ENCODE measurements around the gene CUBN.

CUBN gene

DNA sequence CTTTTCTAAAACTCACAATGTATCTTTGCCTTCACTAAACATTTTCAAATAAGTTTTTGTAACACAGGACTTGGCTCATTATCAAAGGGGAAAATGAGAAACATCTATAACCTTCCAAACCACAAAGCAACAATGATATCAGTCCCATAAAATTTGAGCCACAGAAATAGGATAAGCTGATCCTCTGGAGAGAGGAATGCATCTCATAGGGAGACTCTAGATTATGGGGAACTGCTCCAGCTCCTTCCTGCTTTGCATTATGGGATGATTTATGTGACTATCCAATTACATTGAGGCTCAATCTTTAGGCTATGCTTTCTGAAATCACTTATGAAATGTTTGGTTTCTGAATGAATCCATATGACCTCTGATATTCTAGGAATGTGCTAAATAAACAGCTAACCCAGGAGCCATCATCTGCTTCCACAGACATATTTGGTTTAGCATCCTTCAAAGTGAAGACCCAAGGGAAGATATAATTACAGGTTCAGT is 70.4 kb downstream of the CUBN start (continued):
- TF ChIP-seq, protein P1, sequence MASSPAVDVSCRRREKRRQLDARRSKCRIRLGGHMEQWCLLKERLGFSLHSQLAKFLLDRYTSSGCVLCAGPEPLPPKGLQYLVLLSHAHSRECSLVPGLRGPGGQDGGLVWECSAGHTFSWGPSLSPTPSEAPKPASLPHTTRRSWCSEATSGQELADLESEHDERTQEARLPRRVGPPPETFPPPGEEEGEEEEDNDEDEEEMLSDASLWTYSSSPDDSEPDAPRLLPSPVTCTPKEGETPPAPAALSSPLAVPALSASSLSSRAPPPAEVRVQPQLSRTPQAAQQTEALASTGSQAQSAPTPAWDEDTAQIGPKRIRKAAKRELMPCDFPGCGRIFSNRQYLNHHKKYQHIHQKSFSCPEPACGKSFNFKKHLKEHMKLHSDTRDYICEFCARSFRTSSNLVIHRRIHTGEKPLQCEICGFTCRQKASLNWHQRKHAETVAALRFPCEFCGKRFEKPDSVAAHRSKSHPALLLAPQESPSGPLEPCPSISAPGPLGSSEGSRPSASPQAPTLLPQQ (tag by site-specific recombination; IDR thresholded peaks at IDR 0.05) = peak; percentile 90; the same call in 1 of the 2 replicates
- peak; percentile 78; the same call in 1 of the 2 replicates for TF ChIP-seq ZNF561 (tag by site-specific recombination; IDR thresholded peaks at IDR 0.05; ENCODE audit: borderline replicate concordance)
- peak; percentile 74 for TF ChIP-seq ZNF558 (tag by site-specific recombination; IDR thresholded peaks at IDR 0.05)
- peak; percentile 96 for TF ChIP-seq ZXDB (tag by site-specific recombination; IDR thresholded peaks at IDR 0.05)
- TF ChIP-seq, protein P2, sequence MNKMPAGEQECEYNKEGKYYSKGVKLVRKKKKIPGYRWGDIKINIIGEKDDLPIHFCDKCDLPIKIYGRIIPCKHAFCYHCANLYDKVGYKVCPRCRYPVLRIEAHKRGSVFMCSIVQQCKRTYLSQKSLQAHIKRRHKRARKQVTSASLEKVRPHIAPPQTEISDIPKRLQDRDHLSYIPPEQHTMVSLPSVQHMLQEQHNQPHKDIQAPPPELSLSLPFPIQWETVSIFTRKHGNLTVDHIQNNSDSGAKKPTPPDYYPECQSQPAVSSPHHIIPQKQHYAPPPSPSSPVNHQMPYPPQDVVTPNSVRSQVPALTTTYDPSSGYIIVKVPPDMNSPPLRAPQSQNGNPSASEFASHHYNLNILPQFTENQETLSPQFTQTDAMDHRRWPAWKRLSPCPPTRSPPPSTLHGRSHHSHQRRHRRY (tag by site-specific recombination; IDR thresholded peaks at IDR 0.05) = no peak
- no peak for TF ChIP-seq SETDB1 (IDR thresholded peaks at IDR 0.05; ENCODE audit: insufficient read length, low read length)
- peak; percentile 92 for TF ChIP-seq HIC1 (tag by site-specific recombination; IDR thresholded peaks at IDR 0.05)
- no peak for TF ChIP-seq GLI4 (tag by site-specific recombination; IDR thresholded peaks at IDR 0.05)
- peak; percentile 70; the same call in 1 of the 2 replicates for TF ChIP-seq GLI2 (tag by site-specific recombination; IDR thresholded peaks at IDR 0.05; ENCODE audit: borderline replicate concordance, low read depth)
- TF ChIP-seq ZNF843 (tag by site-specific recombination; IDR thresholded peaks at IDR 0.05) = peak; percentile 98
- TF ChIP-seq RBAK (tag by site-specific recombination; IDR thresholded peaks at IDR 0.05) = no peak
- TF ChIP-seq, protein P3, sequence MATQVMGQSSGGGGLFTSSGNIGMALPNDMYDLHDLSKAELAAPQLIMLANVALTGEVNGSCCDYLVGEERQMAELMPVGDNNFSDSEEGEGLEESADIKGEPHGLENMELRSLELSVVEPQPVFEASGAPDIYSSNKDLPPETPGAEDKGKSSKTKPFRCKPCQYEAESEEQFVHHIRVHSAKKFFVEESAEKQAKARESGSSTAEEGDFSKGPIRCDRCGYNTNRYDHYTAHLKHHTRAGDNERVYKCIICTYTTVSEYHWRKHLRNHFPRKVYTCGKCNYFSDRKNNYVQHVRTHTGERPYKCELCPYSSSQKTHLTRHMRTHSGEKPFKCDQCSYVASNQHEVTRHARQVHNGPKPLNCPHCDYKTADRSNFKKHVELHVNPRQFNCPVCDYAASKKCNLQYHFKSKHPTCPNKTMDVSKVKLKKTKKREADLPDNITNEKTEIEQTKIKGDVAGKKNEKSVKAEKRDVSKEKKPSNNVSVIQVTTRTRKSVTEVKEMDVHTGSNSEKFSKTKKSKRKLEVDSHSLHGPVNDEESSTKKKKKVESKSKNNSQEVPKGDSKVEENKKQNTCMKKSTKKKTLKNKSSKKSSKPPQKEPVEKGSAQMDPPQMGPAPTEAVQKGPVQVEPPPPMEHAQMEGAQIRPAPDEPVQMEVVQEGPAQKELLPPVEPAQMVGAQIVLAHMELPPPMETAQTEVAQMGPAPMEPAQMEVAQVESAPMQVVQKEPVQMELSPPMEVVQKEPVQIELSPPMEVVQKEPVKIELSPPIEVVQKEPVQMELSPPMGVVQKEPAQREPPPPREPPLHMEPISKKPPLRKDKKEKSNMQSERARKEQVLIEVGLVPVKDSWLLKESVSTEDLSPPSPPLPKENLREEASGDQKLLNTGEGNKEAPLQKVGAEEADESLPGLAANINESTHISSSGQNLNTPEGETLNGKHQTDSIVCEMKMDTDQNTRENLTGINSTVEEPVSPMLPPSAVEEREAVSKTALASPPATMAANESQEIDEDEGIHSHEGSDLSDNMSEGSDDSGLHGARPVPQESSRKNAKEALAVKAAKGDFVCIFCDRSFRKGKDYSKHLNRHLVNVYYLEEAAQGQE (tag by site-specific recombination; IDR thresholded peaks at IDR 0.05) = no peak
- TF ChIP-seq ZNF600 (tag by site-specific recombination; IDR thresholded peaks at IDR 0.05) = 0 out of 2 replicates have a peak, but pooled peaks have one; percentile 19
- TF ChIP-seq TCF7L2 (IDR thresholded peaks at IDR 0.05; ENCODE audit: borderline replicate concordance, low read depth, low read length) = no peak
- peak; percentile 94 for TF ChIP-seq OVOL3 (tag by site-specific recombination; IDR thresholded peaks at IDR 0.05)
- TF ChIP-seq, protein P4, sequence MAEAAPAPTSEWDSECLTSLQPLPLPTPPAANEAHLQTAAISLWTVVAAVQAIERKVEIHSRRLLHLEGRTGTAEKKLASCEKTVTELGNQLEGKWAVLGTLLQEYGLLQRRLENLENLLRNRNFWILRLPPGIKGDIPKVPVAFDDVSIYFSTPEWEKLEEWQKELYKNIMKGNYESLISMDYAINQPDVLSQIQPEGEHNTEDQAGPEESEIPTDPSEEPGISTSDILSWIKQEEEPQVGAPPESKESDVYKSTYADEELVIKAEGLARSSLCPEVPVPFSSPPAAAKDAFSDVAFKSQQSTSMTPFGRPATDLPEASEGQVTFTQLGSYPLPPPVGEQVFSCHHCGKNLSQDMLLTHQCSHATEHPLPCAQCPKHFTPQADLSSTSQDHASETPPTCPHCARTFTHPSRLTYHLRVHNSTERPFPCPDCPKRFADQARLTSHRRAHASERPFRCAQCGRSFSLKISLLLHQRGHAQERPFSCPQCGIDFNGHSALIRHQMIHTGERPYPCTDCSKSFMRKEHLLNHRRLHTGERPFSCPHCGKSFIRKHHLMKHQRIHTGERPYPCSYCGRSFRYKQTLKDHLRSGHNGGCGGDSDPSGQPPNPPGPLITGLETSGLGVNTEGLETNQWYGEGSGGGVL (tag by site-specific recombination; IDR thresholded peaks at IDR 0.05) = peak; percentile 44
- TF ChIP-seq BCL11B (tag by site-specific recombination; IDR thresholded peaks at IDR 0.05; ENCODE audit: low read depth) = peak; percentile 60; the same call in 1 of the 2 replicates
- no peak for TF ChIP-seq ZNF529 (tag by site-specific recombination; IDR thresholded peaks at IDR 0.05; ENCODE audit: insufficient replicate concordance)
- no peak for TF ChIP-seq ZNF175 (tag by site-specific recombination; IDR thresholded peaks at IDR 0.05)
- no peak for TF ChIP-seq ZBTB20 (tag by site-specific recombination; IDR thresholded peaks at IDR 0.05)
- no peak for TF ChIP-seq ZNF514 (tag by site-specific recombination; IDR thresholded peaks at IDR 0.05)
- TF ChIP-seq ZNF501 (tag by site-specific recombination; IDR thresholded peaks at IDR 0.05) = peak; percentile 77; the same call in 1 of the 2 replicates
- TF ChIP-seq ZNF639 (tag by site-specific recombination; IDR thresholded peaks at IDR 0.05) = peak; percentile 96
- TF ChIP-seq, protein P5, sequence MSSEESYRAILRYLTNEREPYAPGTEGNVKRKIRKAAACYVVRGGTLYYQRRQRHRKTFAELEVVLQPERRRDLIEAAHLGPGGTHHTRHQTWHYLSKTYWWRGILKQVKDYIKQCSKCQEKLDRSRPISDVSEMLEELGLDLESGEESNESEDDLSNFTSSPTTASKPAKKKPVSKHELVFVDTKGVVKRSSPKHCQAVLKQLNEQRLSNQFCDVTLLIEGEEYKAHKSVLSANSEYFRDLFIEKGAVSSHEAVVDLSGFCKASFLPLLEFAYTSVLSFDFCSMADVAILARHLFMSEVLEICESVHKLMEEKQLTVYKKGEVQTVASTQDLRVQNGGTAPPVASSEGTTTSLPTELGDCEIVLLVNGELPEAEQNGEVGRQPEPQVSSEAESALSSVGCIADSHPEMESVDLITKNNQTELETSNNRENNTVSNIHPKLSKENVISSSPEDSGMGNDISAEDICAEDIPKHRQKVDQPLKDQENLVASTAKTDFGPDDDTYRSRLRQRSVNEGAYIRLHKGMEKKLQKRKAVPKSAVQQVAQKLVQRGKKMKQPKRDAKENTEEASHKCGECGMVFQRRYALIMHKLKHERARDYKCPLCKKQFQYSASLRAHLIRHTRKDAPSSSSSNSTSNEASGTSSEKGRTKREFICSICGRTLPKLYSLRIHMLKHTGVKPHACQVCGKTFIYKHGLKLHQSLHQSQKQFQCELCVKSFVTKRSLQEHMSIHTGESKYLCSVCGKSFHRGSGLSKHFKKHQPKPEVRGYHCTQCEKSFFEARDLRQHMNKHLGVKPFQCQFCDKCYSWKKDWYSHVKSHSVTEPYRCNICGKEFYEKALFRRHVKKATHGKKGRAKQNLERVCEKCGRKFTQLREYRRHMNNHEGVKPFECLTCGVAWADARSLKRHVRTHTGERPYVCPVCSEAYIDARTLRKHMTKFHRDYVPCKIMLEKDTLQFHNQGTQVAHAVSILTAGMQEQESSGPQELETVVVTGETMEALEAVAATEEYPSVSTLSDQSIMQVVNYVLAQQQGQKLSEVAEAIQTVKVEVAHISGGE (tag by site-specific recombination; conservative IDR thresholded peaks at IDR 0.05; ENCODE audit: low read depth) = no peak; the same call in 1 of the 2 replicates
- no peak for TF ChIP-seq ZNF596 (tag by site-specific recombination; IDR thresholded peaks at IDR 0.05)
